ENCODE measurements around the gene SLC11A1.

The SLC11A1 gene, protein sequence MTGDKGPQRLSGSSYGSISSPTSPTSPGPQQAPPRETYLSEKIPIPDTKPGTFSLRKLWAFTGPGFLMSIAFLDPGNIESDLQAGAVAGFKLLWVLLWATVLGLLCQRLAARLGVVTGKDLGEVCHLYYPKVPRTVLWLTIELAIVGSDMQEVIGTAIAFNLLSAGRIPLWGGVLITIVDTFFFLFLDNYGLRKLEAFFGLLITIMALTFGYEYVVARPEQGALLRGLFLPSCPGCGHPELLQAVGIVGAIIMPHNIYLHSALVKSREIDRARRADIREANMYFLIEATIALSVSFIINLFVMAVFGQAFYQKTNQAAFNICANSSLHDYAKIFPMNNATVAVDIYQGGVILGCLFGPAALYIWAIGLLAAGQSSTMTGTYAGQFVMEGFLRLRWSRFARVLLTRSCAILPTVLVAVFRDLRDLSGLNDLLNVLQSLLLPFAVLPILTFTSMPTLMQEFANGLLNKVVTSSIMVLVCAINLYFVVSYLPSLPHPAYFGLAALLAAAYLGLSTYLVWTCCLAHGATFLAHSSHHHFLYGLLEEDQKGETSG

GRCh38 chr2:218381916-218382366 is at the start of gene SLC11A1:
SLC11A1 (plus strand) TSS chr2:218382273; CDS start chr2:218382369, 96 bp downstream.
- FAIRE-seq, result no peak
- no peak for DNase-seq (ENCODE audit: low spot score)

DNA sequence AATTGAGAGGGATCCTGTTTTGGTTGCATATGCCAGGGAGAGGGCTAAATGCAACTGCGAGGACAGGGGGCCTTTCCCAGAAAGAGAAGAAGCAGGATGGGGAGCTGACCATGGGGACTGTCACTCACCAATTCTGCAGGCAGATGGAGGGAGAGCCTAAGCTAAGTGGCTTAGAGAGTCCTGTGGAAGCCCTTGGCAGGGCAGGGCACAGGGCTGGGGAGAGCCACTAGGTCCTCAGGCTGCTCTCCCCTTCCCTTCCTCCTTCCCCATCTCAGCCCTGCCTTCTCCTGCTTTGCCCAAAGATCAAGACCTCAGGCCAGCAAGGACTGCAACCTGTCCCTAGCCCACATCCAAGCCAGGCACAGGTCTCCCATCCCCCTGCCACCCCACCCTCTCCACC is 49.8 kb upstream of the SLC11A1 start:
- DNase-seq (ENCODE audit: low spot score) (no peak), FAIRE-seq (no peak)

DNA sequence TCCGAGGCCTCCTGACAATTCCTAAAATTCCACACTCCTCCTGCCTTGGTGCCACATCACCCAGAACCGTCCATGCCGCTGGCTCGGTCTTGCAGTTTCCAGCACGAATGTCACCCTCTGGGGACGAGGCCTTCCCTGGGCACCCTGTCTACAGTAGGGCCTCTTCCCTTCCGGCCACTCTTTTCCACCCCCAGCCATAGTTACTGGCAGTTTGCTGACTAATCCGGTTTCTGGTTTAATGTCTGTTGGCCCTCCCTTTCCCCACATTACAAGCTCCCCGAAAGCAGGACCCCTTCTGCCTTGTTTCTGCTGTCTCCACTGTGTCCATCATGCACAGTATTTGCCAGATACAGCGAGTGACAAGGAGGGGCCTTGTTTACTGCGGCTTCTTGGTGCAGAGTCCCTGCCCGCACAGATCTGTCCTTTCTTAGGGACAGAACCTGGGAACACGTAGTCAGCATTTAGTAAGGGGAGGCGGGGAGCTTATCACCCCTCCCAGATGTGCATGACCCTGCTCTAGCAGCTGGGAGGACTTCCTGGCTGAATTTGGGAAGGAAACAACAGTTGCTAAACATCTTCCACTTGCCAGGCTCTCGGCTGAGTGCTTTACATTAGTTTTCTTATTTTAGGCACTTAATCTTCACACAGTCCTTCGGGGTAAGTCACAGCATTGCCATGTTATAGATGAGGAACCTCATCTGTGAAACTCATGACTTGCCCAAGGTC is 49.0 kb upstream of the SLC11A1 start:
- DNase-seq (ENCODE audit: low spot score) (no peak), FAIRE-seq (no peak)

- DNase-seq (ENCODE audit: low spot score) (no peak), FAIRE-seq (no peak)
Measured at GRCh38 chr2:218334531-218334930, 47.5 kb upstream of the SLC11A1 start.

DNA sequence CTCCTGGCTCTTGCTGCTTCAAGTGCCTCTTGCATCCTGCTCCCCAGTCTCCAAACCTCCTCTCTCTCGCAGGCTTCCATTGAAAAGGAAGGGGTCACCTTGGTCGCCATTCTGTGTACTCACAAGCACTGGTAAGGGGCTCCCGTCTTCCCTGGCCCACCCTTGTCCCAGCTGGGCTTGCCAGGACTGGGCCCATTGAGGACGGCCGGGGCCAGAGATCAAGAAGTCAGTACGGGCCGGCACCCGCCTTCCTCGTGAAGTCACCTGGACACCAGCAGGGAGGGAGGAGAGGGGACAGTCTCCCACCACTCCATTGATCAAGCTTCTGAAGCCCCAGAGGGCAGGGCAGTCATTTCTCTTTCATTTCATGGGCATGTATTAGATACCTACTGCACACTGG is 41.4 kb upstream of the SLC11A1 start:
- FAIRE-seq, result no peak
- no peak for DNase-seq (ENCODE audit: low spot score)

- DNase-seq (ENCODE audit: low spot score), result no peak
- no peak for FAIRE-seq
Measured at GRCh38 chr2:218341381-218341780, 40.7 kb upstream of the SLC11A1 start.

DNA sequence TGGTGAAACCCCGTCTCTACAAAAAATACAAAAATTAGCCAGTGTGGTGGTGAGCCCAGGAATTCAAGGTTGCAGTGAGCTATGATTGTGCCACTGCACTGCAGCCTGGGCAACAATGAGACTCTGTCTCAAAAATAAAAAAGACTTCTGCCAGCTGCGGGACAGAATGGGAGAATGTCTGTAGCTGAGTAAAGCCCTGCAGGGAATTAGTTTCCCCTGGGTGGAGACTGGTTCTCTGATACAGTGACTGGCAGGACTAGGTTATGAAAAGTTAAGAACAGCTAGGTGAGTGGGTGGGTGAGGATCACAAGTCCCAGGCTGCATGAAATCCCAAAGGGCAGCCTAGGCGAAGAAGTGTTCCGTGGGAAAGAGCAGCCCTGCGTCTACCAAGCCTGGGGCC is 39.2 kb upstream of the SLC11A1 start:
- no peak for DNase-seq (ENCODE audit: low spot score)
- FAIRE-seq, result no peak

GRCh38 chr2:218343591-218343990 is 38.5 kb upstream of the SLC11A1 start:
- FAIRE-seq, result no peak
- no peak for DNase-seq (ENCODE audit: low spot score)

DNA sequence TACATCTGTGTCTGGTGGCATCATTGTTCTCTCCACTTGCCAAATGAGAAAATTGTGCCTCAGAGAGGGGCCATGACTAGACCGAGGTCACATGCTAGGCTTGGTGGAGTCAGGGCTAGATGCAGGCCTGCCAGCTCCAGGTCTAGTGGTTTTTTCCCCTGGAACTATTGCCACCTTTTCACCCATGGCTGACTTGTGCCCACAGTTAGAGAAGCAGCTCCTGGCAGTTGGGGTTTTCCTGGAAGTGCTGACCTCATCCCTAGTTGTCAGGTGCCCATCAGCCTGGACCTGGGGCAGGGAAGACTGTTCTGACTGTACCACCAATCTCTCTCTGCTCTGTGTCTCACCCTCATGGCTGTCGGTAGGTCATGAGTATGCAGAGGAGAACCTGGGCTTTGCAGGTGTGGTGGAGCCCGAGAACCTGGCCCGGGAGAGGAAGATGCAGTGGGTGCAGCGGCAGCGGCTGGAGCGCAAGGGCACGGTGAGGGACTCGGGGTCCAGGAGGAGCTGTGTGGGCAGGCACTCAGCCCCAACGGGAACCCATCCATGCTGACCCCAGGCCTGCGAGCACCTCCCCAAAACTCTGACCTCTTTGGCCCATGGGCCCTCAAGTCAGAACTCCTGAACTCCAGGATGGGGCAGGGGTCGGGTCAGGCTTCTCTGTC is 37.9 kb upstream of the SLC11A1 start:
- FAIRE-seq (no peak), DNase-seq (ENCODE audit: low spot score) (no peak)

- no peak for DNase-seq (ENCODE audit: low spot score)
- FAIRE-seq, result no peak
Measured at GRCh38 chr2:218344755-218345417, 37.2 kb upstream of the SLC11A1 start.

- DNase-seq (ENCODE audit: low spot score) (no peak), FAIRE-seq (no peak)
Measured at GRCh38 chr2:218345491-218346236, 36.4 kb upstream of the SLC11A1 start.

DNA sequence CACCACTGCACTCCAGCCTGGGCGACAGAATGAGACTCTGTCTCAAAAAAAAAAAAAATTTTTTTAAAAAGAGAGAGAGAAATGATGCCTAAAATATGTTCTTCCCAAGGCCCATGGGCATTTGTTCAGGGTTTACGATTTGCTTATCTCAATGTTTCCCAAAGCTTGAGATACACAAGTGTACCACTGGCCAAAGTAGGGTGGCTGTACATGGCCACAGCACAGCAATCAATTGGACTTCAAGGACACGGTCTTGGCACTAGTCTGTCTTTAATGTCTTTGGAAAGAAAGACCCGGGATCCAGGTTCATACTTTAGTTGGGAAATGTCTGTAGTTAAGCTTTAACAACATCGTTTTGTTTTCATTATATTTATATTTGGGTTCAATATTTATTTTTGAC is 34.9 kb upstream of the SLC11A1 start:
- no peak for DNase-seq (ENCODE audit: low spot score)
- no peak for FAIRE-seq

DNA sequence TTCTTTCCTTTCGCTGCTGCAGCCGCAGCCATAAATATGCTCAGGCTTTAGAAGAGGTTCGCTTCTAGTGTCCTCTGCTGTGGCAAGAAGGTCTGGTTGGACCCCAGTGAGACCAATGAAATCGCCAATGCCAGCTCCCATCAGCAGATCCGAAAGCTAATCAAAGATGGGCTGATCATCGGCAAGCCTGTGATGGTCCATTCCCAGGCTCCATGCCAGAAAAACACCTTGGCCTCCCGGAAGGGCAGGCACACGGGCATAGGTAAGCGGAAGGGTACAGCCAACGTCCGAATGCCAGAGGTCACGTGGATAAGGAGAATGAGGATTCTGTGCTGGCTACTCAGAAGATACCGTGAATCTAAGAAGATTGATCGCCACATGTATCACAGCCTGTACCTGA is 28.0 kb upstream of the SLC11A1 start:
- no peak for DNase-seq (ENCODE audit: low spot score)
- no peak for FAIRE-seq

DNA sequence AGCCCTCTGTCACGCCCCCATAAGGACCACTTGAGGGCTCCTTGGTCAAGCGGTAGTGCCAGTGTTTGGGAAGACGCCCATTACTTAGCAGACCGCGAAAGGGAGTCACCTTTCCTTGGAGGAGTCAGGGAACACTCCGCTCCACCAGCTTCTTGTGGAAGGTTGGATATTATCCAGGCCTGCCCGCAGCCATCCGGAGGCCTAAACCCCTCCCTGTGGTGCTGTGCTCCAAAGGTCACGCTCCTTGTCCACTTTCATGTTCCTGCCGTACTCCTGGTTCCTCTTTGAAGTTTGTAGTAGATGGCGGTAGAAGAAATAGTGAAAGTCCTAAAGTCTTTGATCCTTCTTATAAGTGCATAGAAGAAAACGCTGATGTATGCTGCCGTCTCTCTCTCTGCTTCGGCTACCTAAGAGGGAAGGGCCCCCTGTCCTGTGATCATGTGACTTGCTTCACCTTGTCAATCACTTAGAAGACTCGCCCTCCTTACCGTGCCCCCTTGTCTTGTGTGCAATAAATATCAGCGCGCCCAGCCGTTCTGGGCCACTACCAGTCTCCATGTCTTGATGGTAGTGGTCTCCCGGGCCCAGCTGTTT is 27.1 kb upstream of the SLC11A1 start:
- FAIRE-seq (no peak), DNase-seq (ENCODE audit: low spot score) (no peak)

DNA sequence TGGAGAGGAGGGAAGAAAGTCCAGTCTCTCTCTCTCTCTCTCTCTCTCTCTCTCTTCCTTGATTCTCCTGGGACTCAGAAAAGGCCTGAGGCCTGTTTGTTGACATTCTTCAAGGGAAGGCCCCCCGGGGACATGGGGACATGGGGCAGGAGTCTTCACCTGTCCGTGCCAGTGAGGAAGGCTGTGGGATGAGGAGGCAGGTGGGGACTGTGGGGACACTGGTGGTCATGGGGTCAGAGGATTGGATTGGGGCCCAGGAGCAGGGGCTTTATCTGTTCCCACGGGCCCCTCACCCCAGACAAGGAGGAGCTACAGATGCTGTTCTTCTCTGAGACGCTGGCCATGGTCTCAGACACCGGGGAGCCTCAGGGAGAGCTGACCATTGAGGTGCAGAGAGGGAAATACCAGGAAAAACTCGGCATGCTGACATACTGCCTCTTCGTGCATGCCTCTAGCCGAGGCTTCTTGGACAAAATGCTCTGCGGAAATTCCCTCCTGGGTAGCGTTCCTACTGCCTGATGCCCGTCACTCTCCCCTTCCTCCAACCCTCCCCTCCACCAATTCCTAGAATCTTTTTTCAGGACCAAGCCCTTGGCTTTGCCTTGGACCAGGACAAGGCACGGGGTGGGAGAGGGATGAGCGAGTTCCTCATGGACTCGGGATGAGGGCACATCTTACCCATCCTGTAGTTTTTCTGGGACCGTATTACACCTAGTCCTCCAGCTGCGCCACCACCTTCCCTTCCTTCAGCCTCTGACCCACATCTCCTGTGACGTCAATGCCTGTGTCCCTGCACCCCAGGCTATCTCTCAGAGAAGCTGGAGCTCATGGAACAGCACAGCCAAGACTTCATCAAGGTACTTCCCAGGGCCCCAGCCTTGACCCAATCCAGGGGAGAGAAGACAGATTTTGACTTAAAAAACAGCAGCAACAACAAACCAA is 24.6 kb upstream of the SLC11A1 start:
- DNase-seq (ENCODE audit: low spot score) (no peak), FAIRE-seq (no peak)

GRCh38 chr2:218360453-218360852 is 21.6 kb upstream of the SLC11A1 start:
- DNase-seq (ENCODE audit: low spot score) (no peak), FAIRE-seq (no peak)

GRCh38 chr2:218362606-218363005 is 19.5 kb upstream of the SLC11A1 start:
- FAIRE-seq, result no peak
- no peak for DNase-seq (ENCODE audit: low spot score)

GRCh38 chr2:218363736-218364135 is 18.3 kb upstream of the SLC11A1 start:
- no peak for DNase-seq (ENCODE audit: low spot score)
- FAIRE-seq, result no peak

DNA sequence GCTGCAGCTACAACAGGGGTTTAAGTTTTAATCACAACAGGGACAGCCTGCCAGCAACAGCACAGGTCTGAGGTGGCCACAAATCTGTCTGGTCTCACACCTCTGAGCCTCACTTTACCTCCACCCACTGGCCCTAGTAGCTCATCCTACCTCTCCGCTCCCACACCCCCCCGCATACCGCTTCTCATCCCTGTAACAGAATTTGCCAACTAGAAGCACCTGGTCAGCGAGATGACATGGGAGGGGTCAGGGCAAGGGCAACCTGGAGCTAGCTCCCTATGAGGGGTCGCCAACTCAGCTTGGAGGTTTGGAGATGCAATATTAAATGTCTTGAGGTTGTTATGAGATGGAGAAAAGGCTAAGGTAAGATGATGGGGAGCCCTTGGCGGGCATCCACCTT is 17.9 kb upstream of the SLC11A1 start:
- DNase-seq (ENCODE audit: low spot score) (no peak), FAIRE-seq (no peak)

Data from urothelium cell line (cell line).